K562 (cell line): Measurements from ENCODE around the gene CNBD2. TPM values are rescaled to one million over a fixed set of nuclear protein-coding genes. Genes with fewer than 3 reads are reported as not detected.
A peak's percentile ranks its signal among the peaks of the same experiment; 100 is the strongest.

Experiments
- ARID1B ChIP-seq: fragments of 450-650 bp; IDR thresholded peaks from 2 replicates; pipeline ENCODE4 v1.6.1; 2016; ENCODE audit warnings: antibody characterized with exemption, mild to moderate bottlenecking, inconsistent platforms
- BACH1 ChIP-seq: fragments of 200-800 bp; sonication (Bioruptor generic); IDR thresholded peaks from 2 replicates; pipeline ENCODE4 v1.6.1; 2016; ENCODE audit warnings: missing genetic modification characterization, missing compliant biosample characterization
- CEBPB ChIP-seq: fragments of 450-650 bp; IDR thresholded peaks from 2 replicates; pipeline ENCODE4 v1.6.1; 2016; ENCODE audit warnings: missing genetic modification characterization, missing compliant biosample characterization
- CHCHD3 ChIP-seq: fragments of 250-450 bp; sonication (Bioruptor Pico); IDR thresholded peaks from 2 replicates; pipeline ENCODE4 v2.1.2; 2022; ENCODE audit warnings: mild to moderate bottlenecking
- DNMT1 ChIP-seq: fragments of 450-650 bp; IDR thresholded peaks from 2 replicates; pipeline ENCODE4 v1.6.1; 2016; ENCODE audit warnings: antibody characterized with exemption, mild to moderate bottlenecking
- EHMT2 ChIP-seq: fragments of 450-650 bp; IDR thresholded peaks from 2 replicates; pipeline ENCODE4 v1.6.1; 2018; ENCODE audit warnings: antibody characterized with exemption
- EP300 ChIP-seq: IDR thresholded peaks from 2 replicates; pipeline ENCODE4 v1.6.1; 2012; ENCODE audit warnings: low read length, improper control_type of control experiment
- EWSR1 ChIP-seq: fragments of 450-650 bp; IDR thresholded peaks from 2 replicates; pipeline ENCODE4 v1.6.1; 2018; ENCODE audit warnings: borderline replicate concordance, mild to moderate bottlenecking, low read depth, moderate library complexity; ENCODE audit not compliant: partially characterized antibody
- KLF16 ChIP-seq: IDR thresholded peaks from 2 replicates; pipeline ENCODE4 v1.6.1; 2016; ENCODE audit warnings: antibody characterized with exemption
- SMAD4 ChIP-seq: fragments of 250-450 bp; sonication (Bioruptor Pico); conservative IDR thresholded peaks from 2 replicates; pipeline ENCODE4 v1.8.0; 2021; ENCODE audit warnings: inconsistent platforms, mild to moderate bottlenecking, moderate library complexity
- SMARCE1 ChIP-seq: fragments of 450-650 bp; IDR thresholded peaks from 2 replicates; pipeline ENCODE4 v1.7.1; 2016; ENCODE audit warnings: mild to moderate bottlenecking
- SRSF9 ChIP-seq: fragments of 200-400 bp; formaldehyde crosslinking; IDR thresholded peaks from 2 replicates; pipeline ENCODE4 v1.6.1; 2017; ENCODE audit warnings: low read depth, low read length, borderline replicate concordance
- TAL1 ChIP-seq: fragments of 450-650 bp; IDR thresholded peaks from 2 replicates; pipeline ENCODE4 v1.6.1; 2016; ENCODE audit warnings: mild to moderate bottlenecking
- TARDBP ChIP-seq: fragments of 450-650 bp; IDR thresholded peaks from 2 replicates; pipeline ENCODE4 v1.6.1; 2016
- polyA plus RNA-seq, 8 experiments: library from polyadenylated mRNA; depleted of rRNA in 4 of 8; stranded (reverse) in 5 of 8; unstranded in 3 of 8; fragments of >200 nt; fragmentation: Nextera tagmentation in 2 of 8; fragmentation: Illumina TruSeq in 1 of 8; extraction: Ambion mirVana in 2 of 8; extraction: Trizol in 1 of 8; gene quantifications; 2 replicates each; pipeline versions ENCODE4 v1.2.1 to v1.2.3, GENCODE V29; 2011 to 2014; ENCODE audit warnings: inconsistent platforms in 1 of 8, missing spikeins in 1 of 8
- total RNA-seq, 7 experiments: library from RNA; depleted of rRNA in 6 of 7; stranded (reverse); fragments of >200 nt in 6 of 7; fragmentation: Illumina TruSeq in 2 of 7; extraction: Trizol in 2 of 7; gene quantifications; 2 replicates each; pipeline versions ENCODE4 v1.2.1 to v1.2.3, GENCODE V29; 2011 to 2021; ENCODE audit warnings: low replicate concordance in 1 of 7
- TF ChIP-seq, protein P1 (sequence below): fragments of 450-650 bp; conservative IDR thresholded peaks from 2 replicates; pipeline ENCODE4 v1.6.1; 2016; ENCODE audit warnings: missing genetic modification characterization, low read depth, mild to moderate bottlenecking, missing compliant biosample characterization, moderate library complexity
- TF ChIP-seq, protein P2 (sequence below): IDR thresholded peaks from 2 replicates; pipeline ENCODE4 v1.6.1; 2016; ENCODE audit warnings: missing genetic modification characterization, missing compliant biosample characterization
- TF ChIP-seq, protein P3 (sequence below): fragments of 200-600 bp; sonication (generic); IDR thresholded peaks from one replicate; pipeline ENCODE4 v1.6.1; 2012; ENCODE audit warnings: mild to moderate bottlenecking, low read depth, low read length, inconsistent platforms

CNBD2 gene
- total and polyA plus RNA-seq, 9 of the 15 experiments (the other 6 are each of a cell fraction or from before 2014, with no cell fraction given), result 3.2 to 17.5 (median 5.3) TPM

DNA sequence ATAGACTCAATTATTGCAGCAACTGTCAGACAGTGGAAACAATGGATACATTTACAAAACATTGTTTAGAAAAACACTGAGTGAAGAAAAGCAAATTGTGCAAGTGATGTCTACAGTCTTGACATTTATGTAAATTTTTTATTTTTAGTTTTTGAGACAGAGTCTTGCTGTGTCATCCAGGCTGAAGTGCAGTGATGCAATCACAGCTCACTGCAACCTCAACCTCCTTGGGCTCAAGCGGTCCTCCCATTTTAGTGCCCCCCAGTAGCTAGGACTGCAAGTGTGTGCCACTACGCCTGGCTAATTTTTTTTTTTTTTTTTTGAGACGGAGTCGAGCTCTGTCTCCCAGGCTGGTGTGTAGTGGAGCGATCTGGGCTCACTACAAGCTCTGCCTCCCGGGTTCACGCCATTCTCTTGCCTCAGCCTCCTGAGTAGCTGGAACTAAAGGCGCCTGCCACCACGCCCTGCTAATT, 9.7 kb downstream of the CNBD2 start (continued):
- peak; percentile 52; the same call in 1 of the 2 replicates for TF ChIP-seq BACH1
- TF ChIP-seq SRSF9, result no peak
- TF ChIP-seq, protein P1, sequence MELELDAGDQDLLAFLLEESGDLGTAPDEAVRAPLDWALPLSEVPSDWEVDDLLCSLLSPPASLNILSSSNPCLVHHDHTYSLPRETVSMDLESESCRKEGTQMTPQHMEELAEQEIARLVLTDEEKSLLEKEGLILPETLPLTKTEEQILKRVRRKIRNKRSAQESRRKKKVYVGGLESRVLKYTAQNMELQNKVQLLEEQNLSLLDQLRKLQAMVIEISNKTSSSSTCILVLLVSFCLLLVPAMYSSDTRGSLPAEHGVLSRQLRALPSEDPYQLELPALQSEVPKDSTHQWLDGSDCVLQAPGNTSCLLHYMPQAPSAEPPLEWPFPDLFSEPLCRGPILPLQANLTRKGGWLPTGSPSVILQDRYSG (tag), result no peak
- TF ChIP-seq EWSR1, result no peak
- 0 out of 2 replicates have a peak, but pooled peaks have one; percentile 16 for TF ChIP-seq EHMT2
- no peak for TF ChIP-seq TAL1
- no peak for TF ChIP-seq TARDBP
- TF ChIP-seq, protein P2, sequence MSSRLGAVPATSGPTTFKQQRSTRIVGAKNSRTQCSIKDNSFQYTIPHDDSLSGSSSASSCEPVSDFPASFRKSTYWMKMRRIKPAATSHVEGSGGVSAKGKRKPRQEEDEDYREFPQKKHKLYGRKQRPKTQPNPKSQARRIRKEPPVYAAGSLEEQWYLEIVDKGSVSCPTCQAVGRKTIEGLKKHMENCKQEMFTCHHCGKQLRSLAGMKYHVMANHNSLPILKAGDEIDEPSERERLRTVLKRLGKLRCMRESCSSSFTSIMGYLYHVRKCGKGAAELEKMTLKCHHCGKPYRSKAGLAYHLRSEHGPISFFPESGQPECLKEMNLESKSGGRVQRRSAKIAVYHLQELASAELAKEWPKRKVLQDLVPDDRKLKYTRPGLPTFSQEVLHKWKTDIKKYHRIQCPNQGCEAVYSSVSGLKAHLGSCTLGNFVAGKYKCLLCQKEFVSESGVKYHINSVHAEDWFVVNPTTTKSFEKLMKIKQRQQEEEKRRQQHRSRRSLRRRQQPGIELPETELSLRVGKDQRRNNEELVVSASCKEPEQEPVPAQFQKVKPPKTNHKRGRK (tag), result no peak
- TF ChIP-seq SMARCE1, result peak; percentile 55; the same call in 1 of the 2 replicates
- TF ChIP-seq CHCHD3 (CRISPR knock-in tag), result no peak
- TF ChIP-seq CEBPB, result peak; percentile 98
- TF ChIP-seq EP300, result 0 out of 2 replicates have a peak, but pooled peaks have one; percentile 23
- TF ChIP-seq, protein P3, sequence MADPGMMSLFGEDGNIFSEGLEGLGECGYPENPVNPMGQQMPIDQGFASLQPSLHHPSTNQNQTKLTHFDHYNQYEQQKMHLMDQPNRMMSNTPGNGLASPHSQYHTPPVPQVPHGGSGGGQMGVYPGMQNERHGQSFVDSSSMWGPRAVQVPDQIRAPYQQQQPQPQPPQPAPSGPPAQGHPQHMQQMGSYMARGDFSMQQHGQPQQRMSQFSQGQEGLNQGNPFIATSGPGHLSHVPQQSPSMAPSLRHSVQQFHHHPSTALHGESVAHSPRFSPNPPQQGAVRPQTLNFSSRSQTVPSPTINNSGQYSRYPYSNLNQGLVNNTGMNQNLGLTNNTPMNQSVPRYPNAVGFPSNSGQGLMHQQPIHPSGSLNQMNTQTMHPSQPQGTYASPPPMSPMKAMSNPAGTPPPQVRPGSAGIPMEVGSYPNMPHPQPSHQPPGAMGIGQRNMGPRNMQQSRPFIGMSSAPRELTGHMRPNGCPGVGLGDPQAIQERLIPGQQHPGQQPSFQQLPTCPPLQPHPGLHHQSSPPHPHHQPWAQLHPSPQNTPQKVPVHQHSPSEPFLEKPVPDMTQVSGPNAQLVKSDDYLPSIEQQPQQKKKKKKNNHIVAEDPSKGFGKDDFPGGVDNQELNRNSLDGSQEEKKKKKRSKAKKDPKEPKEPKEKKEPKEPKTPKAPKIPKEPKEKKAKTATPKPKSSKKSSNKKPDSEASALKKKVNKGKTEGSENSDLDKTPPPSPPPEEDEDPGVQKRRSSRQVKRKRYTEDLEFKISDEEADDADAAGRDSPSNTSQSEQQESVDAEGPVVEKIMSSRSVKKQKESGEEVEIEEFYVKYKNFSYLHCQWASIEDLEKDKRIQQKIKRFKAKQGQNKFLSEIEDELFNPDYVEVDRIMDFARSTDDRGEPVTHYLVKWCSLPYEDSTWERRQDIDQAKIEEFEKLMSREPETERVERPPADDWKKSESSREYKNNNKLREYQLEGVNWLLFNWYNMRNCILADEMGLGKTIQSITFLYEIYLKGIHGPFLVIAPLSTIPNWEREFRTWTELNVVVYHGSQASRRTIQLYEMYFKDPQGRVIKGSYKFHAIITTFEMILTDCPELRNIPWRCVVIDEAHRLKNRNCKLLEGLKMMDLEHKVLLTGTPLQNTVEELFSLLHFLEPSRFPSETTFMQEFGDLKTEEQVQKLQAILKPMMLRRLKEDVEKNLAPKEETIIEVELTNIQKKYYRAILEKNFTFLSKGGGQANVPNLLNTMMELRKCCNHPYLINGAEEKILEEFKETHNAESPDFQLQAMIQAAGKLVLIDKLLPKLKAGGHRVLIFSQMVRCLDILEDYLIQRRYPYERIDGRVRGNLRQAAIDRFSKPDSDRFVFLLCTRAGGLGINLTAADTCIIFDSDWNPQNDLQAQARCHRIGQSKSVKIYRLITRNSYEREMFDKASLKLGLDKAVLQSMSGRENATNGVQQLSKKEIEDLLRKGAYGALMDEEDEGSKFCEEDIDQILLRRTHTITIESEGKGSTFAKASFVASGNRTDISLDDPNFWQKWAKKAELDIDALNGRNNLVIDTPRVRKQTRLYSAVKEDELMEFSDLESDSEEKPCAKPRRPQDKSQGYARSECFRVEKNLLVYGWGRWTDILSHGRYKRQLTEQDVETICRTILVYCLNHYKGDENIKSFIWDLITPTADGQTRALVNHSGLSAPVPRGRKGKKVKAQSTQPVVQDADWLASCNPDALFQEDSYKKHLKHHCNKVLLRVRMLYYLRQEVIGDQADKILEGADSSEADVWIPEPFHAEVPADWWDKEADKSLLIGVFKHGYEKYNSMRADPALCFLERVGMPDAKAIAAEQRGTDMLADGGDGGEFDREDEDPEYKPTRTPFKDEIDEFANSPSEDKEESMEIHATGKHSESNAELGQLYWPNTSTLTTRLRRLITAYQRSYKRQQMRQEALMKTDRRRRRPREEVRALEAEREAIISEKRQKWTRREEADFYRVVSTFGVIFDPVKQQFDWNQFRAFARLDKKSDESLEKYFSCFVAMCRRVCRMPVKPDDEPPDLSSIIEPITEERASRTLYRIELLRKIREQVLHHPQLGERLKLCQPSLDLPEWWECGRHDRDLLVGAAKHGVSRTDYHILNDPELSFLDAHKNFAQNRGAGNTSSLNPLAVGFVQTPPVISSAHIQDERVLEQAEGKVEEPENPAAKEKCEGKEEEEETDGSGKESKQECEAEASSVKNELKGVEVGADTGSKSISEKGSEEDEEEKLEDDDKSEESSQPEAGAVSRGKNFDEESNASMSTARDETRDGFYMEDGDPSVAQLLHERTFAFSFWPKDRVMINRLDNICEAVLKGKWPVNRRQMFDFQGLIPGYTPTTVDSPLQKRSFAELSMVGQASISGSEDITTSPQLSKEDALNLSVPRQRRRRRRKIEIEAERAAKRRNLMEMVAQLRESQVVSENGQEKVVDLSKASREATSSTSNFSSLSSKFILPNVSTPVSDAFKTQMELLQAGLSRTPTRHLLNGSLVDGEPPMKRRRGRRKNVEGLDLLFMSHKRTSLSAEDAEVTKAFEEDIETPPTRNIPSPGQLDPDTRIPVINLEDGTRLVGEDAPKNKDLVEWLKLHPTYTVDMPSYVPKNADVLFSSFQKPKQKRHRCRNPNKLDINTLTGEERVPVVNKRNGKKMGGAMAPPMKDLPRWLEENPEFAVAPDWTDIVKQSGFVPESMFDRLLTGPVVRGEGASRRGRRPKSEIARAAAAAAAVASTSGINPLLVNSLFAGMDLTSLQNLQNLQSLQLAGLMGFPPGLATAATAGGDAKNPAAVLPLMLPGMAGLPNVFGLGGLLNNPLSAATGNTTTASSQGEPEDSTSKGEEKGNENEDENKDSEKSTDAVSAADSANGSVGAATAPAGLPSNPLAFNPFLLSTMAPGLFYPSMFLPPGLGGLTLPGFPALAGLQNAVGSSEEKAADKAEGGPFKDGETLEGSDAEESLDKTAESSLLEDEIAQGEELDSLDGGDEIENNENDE, result no peak
- TF ChIP-seq ARID1B, result peak; percentile 54; the same call in 1 of the 2 replicates
- TF ChIP-seq KLF16, result no peak
- TF ChIP-seq SMAD4 (CRISPR knock-in tag), result 0 out of 2 replicates have a peak, but pooled peaks have one; percentile 27
- no peak for TF ChIP-seq DNMT1
